Measurements from ENCODE around the gene PRRT2.
"Not testable (repeated sequence)": the region's sequence is repeated elsewhere in the genome, so short reads cannot be mapped to it uniquely, and the experiment has no call there.

GRCh38 chr16:29833219-29833618 lies 21.2 kb downstream of the PRRT2 start:
- TF ChIP-seq POLR2AphosphoS5 (IDR thresholded peaks at IDR 0.05; ENCODE audit: low read depth, low read length); CTCF (IDR thresholded peaks at IDR 0.05); REST (IDR thresholded peaks at IDR 0.05; ENCODE audit: insufficient read depth in 1 of 2, low read depth in 2 of 2, low read length in 1 of 2); TCF7L2 (IDR thresholded peaks at IDR 0.05; ENCODE audit: low read depth, low read length): not testable (repeated sequence)

Measured in Panc1 (cell line).